PC-9 (cell line): ENCODE results near the gene NPTN.

Source experiments
- EZH2 ChIP-seq: fragments of 200-600 bp; sonication (generic); IDR thresholded peaks from 2 replicates; pipeline ENCODE4 v1.8.0; 2017; ENCODE audit warnings: antibody characterized with exemption, low read depth
- TF ChIP-seq, protein P1 (sequence below): fragments of 200-600 bp; sonication (generic); conservative IDR thresholded peaks from 2 replicates; pipeline ENCODE4 v1.6.1; 2017; ENCODE audit warnings: mixed run types, antibody characterized with exemption, mild to moderate bottlenecking, moderate library complexity

GRCh38 chr15:73637527-73637926, 4.3 kb upstream of the NPTN start:
- TF ChIP-seq, protein P1, sequence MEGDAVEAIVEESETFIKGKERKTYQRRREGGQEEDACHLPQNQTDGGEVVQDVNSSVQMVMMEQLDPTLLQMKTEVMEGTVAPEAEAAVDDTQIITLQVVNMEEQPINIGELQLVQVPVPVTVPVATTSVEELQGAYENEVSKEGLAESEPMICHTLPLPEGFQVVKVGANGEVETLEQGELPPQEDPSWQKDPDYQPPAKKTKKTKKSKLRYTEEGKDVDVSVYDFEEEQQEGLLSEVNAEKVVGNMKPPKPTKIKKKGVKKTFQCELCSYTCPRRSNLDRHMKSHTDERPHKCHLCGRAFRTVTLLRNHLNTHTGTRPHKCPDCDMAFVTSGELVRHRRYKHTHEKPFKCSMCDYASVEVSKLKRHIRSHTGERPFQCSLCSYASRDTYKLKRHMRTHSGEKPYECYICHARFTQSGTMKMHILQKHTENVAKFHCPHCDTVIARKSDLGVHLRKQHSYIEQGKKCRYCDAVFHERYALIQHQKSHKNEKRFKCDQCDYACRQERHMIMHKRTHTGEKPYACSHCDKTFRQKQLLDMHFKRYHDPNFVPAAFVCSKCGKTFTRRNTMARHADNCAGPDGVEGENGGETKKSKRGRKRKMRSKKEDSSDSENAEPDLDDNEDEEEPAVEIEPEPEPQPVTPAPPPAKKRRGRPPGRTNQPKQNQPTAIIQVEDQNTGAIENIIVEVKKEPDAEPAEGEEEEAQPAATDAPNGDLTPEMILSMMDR: no peak
- no peak for TF ChIP-seq EZH2
